GM21423 (cell line): ENCODE data around the gene SLC35F1.
"Not testable (repeated sequence)": the region's sequence is repeated elsewhere in the genome, so short reads cannot be mapped to it uniquely, and the experiment has no call there.

Experiments
- ATAC-seq: cut with Tn5 transposase; IDR thresholded peaks from one replicate; pipeline ENCODE4 v1.9.1; 2021; ENCODE audit warnings: mild to moderate bottlenecking, moderate library complexity; ENCODE audit not compliant: unreplicated experiment

The SLC35F1 gene

DNA sequence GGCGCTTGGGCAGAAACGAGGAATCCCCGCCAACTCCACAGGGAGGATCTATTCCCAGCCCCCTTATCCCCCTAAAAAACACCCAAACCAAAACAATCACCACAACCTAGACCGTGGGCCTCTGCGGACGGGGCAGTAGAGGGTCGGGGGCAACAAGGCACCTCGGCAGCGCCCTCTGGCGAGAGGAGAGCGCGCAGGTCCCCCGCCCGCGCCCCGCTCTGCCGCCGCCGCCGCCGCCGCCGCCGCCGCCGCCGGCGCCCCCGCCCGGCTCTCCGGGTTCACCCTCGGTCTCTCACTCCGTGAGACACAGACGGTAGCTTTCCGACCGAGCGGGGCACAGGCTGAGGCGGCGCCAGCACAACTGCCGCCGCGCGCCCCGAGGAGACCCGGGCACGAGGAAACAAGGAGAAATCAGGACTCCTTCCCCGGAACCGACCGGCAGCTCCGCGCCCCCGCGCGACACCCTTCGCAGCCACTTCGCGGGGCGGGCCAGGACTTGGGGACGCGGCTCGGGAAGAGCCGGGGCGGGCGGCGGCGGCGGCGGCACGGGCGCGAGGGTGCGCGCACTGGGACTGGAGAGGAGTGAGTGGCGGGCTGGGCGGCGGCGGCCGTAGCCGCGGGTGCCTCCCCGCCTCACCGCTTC is at the start of gene SLC35F1:
Gene SLC35F1 (plus strand): TSS at position 307 of the 643 bp plus-strand sequence.
- ATAC-seq: peak; percentile 65

DNA sequence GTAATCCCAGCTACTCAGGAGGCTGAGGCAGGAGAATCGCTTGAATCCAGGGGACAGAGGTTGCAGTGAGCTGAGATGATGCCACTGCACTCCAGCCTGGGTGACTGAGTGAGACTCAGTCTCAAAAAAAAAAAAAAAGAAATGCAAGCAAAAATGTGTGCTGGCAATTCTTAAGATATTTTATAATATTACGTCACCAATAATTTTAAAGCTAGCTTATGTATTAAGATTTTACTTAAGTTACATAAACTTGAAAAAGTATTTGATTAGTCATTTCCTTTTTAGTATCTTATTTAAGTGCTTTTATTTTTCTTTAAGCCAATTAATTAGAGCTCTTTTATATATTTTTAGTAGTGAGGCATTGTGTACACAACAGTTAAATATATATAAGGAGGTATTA is 48.5 kb upstream of the SLC35F1 start:
- not testable (repeated sequence) for ATAC-seq

DNA sequence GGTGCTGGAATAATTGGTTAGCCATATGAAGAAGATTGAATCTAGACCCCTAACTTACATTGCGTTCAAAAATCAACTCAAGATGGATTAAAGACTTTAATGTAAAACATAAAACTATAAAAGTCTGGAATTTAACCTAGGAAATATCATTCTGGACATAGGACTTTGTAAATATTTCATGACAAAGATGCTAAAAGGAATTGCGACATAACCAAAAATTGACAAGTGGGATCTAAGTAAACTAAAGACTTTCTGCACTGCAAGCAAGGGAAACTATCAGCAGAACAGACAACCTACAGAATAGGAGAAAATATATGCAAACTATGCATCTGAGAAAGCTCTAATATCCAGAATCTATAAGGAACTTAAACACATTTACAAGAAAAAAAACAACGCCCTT is 45.5 kb upstream of the SLC35F1 start:
- ATAC-seq: no peak

DNA sequence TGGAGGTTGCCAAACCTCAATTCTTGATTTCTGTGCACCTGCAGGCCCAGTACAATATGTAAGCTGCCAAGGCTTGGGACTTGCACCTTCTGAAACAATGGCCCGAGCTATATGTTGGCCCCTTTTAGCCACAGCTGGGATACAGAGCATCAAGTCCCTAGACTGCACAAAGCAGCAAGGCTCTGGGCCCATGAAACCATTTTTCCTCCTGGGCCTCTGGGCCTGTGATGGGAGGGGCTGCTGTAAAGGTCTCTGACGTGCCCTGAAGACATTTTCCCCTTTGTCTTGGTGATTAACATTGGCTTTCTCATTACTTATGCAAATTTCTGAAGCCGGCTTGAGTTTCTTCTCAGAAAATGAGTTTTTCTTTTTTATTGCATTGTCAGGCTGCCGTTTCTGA is 40.5 kb upstream of the SLC35F1 start:
- ATAC-seq: no peak

DNA sequence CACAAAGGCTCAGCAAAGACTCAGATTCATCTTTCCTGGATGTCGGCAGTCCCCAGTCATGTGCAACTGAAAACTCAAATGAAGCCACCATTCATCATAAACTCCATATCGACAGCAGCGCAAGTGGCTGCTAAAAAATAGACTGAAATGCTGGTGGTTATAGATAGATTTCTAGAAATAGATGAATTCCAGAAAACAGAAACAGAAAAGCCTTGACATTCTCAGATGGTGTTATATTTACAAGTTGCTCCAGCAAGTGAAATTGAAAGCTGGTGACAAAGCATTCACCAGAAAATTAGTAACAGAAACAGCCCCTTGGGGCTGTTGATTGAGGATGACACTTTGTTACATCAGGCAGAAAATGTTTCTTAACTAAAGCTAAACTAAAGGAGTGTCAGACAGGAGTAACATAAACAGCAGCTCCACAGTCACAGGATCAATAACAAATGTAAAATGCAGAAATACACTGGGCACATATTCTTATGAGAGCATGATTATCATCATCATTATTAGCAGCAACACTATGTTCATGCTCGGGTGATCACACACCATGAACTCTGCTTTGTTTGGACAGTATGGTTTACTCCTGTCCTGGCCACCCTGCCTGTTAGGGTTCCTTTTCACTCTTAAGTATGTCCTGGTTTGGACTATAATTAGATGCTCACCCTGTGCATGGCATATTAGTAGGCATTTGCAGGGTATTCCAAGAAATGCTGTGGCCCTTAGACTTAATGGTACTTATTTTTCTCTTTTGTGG is 36.4 kb upstream of the SLC35F1 start:
- ATAC-seq: no peak

DNA sequence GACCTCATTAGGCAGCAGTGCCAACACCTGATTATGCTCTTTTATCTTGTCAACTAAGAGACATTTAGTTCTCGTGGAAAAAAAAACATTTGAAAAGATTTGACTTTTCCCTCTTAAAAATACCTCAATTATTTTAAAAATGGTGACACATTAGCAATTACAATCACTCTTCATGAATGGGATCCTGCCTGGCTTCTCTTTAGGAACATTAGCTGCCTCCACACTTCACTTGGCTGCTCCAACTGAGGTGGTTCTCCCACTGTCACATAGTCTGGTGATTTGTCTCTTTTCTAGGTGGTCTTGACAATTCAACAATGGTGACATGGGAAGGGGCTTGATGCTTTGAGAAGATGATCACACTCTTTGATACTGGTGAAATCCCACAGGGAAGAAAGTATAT is 26.2 kb upstream of the SLC35F1 start:
- ATAC-seq: no peak

DNA sequence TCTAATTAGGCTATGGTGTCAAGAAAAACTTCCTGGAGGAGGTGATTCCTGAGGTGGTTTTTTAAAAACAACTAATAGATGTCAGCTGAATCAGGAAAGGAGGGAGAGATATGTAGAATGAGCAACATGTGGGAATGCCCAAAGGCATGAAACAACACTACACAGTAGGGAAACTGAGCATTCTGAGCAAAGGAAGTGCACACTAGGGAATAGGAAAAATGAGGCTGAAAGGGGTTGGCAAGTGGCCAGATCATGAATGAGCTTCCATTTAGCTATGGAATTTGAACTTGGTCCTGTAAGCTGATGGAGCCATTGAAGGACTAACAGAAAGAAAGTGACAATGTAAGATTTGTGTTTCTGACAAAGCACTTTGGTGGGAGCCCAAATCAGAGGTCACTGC is 16.9 kb upstream of the SLC35F1 start:
- no peak for ATAC-seq

DNA sequence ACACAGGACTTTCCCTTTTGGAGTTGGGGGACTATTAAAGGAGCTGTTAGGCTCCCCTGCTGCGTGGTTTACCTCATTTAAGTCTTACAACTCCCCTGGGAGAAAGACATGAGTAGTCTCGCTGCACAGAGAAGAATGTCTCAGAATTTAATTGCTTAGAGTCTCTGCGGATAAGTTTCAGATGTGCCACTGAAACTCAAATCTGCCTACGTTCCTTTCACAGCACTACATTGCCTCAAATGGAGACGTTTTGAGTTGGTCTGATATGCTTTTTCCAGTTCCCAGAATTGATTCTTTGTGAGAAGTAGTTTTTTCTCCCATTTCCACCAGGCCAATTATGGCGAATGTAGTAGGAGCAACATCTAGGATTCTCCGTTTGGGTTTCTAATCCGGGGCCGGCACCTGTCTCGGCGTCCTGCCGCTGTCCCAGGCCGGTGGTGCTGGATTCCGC is 532 bp upstream of the SLC35F1 start:
- peak; percentile 30 for ATAC-seq

DNA sequence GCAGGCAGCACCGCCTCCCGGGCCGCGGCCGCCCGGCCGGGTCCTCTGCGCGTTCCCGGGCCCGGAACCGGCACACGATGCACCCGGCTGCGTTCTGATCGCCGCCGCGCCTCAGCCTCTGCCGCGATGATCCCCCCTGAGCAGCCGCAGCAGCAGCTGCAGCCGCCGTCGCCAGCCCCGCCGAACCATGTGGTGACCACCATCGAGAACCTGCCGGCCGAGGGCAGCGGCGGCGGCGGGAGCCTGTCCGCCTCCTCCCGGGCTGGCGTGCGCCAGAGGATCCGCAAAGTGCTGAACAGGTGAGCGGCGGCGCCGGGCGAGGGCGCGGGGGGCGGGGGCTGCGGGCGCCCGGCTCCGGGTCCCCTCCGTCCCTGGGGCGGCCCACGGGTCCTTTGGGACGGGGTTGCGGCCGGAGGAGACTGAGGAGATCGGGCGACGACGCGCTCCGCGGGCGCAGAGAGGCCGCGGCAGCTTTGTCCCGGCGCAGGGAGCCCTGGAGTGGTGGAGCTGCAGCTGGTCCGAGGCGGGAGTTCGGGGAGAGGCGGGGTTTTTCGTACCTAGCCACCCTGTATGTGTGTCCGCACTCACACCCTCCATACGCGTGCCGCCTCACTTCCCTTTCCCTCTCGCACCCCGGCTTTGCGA is 659 bp downstream of the SLC35F1 start:
- peak; percentile 5 for ATAC-seq

DNA sequence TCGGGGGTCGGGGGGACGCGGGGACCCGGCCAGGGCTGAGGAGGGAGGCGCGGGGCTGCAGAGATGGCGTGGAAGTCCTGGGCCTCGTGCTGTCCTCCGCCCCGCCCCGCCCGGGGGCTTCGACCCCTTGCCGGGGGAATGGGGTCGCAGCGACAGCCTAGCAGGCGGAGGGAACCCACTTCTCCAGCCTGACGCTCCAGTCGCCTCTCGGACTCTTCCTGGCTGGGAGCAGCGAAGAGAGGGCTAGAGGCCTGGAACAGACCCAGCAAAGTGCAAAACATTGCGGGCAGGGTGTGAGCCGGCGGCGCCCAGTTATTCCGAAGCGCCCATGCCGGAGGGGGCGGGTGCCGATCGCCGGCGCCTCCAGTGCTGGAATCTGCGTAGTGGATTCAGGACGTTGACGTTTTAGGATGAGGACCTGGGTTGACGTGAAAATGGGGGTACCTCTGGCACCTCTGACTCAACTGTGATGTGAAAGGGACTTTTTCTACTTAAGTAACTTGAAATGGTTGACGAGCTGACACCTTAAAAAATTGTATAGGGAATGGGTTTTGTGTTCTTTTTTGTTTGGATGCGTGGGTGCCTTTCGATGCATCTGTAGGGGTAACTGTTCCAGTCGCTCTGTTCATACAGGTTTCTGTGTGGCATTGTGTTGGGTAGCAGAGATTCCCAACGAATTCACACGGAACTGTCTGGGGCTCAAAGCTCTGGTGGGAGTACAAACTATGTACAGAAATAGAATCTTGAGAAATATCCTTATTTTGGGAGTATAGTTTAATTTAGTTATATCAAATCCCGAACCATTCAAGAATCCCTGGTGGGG is 1.4 kb downstream of the SLC35F1 start:
- no peak for ATAC-seq

DNA sequence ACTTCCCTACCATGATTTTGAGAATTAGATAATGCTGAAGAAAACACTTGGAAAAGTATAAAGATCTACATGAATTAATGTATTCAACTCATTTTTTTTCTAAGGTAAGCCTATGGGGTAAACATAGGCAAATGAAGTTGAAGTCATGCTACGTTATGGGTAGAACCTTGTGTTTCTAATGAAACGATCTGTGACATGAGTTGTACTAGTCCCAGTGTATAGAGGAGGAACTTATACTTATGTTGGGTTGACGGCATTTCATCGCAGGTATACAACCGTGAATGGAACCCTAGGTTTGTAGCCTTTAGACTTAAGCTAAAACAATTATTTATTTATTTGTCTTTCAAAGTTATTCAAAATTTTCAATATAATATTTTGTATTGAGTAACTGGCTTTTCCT is 2.6 kb downstream of the SLC35F1 start:
- ATAC-seq: no peak

DNA sequence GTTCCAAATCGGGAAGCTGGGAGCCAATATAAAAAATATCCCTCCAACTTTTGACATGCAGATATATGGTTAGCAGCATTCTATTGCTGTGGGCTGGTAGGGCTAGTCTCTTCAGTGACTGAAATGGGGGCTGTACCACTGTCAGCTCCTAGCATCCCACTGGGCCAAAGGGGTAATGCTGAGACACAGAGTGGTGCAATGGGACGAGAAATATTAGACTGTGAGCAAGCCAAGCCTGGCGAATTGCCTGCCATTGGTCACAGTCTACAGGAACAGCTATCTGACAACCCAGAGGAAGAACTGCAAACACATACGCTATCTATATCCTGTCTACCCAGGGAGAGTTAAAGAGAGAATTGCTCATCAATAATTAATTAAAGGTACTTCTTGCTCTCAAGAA is 3.5 kb downstream of the SLC35F1 start:
- ATAC-seq: no peak

DNA sequence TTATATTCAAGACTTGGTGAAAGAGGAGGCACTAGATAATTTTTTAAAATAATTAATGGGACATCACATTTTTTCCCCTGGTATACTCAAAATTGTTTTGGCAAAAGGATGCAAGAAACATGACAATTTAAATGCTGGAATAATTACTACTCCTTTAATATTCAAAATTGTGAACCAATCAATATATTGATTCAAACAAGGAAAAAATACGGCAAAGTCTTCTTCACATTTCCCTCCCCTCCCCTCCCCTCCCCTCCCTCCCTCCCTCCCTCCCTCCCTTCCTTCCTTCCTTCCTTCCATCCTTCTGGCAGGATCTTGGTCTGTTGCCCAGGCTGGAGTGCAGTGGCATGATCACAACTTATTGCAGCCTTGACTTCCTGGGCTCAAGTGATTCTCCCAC is 4.1 kb downstream of the SLC35F1 start:
- ATAC-seq: no peak

DNA sequence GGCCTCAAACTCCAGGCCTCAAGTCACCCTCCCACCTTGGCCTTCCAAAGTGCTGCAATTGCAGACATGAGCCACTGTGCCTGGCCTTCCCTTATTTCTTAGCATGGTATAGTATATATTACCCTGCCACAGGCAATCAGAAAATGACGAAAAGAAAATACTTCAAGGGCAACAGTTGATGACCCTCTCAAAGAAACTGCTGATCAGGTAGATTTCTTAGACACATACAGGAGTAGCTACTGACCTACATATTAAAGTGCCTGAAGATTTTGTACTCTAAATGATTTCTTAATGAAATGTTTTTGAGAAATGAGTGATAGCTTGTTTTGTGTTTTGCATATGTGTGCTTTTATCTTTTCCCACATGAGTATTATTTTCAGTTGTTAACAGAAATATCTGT is 4.6 kb downstream of the SLC35F1 start:
- no peak for ATAC-seq

DNA sequence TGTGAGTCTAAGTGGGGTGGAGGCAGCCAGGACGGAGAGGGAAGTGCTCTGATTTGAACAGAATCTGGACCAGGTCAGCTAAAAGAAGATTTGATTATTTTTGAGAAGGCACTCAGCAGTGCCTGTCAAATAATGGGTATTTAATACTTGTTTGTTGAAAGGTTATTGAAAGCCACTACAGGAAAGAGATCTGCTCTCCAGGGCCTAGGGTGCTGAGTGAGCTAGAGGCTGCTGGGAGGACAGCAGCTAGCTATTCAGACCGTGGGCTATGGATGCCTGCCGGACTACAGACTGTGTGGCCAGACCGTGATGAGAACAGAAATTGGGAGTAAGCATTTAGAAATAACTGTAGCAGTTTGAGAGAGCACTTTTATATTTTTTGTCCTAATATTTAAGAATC is 8.8 kb downstream of the SLC35F1 start:
- ATAC-seq: no peak

DNA sequence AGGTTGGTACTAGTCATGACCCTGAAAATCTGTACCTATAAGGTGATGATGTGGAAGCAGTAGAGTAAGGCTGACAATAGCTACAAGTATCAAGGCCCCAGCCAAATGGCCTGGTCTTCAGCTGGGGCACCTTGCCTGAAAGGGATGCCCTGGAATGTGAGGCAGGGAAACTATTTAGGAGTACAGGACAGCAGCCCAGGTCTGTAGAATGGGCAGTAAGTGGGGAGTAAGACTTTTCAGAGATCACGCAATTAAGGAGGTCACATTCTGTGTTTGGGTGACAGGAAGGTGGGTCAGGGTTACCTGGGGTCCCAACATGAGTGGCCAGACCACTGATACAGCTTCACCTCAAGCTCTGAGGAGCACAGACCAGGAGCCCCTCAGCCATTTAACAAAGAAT is 9.4 kb downstream of the SLC35F1 start:
- ATAC-seq: no peak

DNA sequence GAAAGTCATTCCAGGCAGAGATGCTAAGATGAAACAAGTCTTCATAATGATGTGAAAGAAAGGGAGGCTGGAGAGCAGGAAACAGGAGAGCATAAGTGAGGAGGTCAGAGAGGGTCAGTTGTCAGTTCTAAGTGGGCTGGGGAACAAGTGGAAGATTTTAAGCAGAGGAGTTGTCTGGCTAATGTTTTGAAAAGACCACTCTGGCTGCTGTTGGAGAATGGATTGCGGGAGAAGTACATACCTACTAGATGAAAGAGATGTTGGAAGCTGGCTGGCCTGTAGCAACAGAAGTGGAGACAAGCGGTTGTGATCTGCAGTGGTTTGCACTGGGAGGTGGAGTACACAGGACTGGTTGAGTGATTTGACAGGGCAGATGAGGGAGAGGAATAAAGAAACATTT is 10.1 kb downstream of the SLC35F1 start:
- no peak for ATAC-seq

DNA sequence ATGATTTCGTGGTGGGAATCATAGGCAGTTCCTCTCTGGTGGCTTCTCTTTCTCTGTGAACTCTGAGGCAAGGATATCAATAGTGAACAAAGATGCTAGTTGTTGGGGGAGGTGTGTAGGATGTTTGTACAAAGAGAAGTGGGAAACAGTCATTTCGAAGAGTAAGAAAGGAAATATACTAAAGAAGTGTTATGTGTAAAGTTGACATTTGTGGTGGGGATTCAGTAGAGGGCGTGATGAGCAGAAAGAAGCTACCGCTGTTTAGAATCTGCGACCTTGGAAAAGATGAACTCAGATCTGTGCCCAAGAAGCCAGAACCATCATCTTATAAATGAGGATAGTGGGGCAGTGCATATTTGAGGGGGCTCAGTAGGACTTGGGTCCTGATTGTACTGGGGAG is 11.4 kb downstream of the SLC35F1 start:
- no peak for ATAC-seq

DNA sequence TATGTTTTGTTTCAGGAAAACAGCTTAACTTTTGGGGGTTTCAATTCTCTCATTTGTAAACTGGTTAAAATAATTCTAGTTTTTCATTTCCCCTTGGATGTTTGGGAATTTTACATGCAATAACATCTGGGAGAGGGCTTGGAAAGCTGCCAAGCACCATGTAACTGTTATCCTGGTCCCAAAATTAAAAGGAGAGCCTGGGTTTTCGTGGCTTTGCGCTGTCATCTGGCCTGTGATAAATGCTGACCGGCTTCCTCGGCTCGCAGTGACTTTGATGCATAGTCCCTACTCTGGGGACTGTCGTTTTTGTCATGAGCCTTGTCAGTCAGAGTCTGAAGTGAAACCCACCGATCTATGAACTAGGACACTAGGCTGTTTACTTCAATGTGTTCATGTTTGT is 12.2 kb downstream of the SLC35F1 start:
- ATAC-seq: no peak

DNA sequence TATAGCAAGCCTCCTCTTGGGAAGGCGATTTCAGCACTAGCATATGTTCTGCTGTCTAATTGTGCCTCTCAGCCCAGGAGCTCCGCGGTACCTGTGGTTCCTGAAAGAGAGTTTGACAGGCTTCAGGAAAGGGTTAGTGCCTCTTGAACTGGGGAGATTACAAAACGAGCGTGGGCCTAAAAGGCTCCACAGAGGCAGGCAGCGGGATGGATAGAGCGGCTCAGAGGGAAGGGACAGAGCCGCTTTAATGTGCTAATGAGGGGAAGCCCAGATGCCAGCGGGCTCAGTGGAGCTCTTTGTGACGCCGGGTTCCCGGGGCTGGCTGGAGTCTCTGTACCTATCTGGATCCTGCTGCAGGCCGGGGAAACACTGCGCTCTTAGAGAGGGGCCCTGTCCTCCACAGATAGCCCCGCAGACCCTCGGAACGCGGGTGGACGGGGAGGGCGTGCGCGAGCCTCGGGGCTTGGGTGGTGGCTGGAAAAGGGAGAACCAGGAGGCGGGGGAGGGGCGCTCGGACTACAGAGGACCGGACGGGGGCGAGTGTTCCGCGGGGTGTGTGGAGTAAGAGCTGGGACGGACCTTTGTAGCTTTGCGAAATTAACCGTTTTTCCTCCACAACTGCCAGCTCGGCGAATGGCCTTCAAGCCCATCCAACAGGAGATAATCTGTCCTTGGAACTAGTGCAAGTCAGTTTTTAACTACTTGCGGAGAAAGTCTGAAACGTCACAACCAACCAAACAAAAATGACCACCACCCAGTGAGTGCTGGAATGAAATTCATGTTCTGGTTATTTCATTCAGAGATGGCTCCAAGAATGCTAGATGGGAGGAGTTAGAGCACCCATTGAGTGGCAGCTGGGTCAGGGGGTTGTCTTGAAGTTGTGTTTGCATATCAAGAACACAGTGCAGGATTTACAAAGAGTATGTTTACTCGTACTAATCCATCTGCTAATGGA is 13.0 kb downstream of the SLC35F1 start:
- ATAC-seq: no peak
